ENCODE results near the gene MRPS11.
"Not testable (repeated sequence)": the region's sequence is repeated elsewhere in the genome, so short reads cannot be mapped to it uniquely, and the experiment has no call there.

MRPS11 gene

DNA sequence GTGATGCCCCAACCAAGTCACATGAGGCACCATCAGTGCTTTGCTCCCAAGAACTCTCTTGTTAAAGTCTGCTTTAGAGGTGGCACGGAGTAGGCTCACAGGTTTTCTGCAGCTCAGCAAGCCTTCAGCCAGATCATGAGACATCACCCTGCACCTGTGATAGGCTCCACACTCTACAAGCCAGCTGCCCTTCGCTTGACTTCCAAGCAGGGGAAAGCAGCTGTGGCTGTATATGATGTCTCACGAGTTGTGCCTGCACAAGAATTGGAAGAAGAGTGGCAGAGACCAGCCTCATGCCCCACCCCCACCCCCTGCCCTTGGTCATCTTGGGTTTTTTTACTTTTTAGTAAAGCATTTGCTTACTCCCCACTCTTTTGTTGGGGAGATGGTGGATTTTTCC is 22.5 kb downstream of the MRPS11 start:
- no peak for DNase-seq (ENCODE audit: low read depth)

DNA sequence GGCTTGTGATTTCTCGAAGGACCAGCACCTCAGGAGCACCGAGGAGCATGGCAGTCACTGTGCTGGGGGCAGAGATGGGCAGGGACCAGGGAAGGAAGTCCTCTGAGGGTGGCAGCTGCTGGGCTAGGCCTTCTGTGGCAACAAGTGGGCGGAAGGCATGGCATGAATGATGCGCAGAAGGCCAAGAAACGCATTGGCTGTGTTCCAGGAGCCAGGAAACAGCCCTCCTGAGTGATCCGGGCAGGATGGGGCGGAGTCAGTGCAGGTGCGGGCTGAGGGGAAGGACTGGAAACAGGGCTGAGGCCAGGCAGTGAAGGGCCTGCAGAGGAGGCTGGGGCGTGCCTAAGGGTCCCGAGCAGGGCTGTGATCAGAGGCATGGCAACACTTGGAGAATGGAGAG is 23.6 kb downstream of the MRPS11 start:
- no peak for DNase-seq (ENCODE audit: low read depth)

DNA sequence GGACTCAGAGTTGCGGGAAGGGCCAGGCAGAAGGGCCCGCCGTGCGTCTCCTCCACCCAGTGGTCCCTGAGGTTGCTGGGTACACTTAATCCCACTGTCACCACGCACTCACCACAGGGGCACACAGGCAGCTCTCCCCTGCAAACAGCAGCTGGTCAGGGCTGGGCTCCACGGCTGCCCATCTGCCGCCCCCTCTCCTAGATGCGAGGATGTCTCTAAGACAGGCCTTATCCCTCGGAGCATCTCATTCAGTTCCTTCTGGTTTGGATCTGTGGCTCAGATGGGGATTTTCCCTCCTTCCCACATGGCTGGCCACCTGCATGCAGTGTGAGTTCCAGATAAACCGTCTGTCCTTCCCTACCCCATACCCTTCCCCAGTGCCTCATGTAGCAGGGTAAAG is 26.3 kb downstream of the MRPS11 start:
- no peak for DNase-seq (ENCODE audit: low read depth)

DNA sequence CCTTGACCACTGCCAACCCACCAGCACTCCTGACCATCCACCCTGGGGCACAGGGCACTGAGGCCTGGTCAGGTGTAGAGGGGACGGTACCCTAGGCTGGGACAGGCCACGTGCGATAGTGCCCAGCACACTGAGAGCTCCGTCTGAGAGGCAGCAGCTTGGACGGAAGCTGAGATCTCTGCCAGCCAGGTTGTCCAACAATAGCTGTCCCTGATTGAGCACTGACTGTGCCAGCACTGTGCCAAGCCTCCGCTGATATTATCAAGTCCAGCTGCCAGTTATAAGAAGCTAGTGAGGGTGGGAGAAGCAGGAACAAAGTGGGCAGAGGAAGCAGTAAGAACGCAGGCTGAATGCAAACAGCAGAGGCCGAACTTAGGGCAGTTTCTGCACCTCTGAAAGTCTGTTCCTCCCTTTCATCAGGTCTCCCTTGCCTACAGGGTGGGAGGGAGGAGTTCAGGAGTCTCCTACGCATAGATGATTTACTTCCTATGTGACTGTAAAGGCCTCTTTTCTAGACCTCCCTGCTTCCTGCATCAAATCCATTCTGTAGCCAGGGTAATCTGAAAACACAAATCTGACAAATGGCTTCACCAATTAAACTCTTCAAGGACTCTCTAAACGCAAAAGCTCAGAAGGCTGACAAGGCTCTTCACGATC is 29.7 kb downstream of the MRPS11 start:
- no peak for DNase-seq (ENCODE audit: low read depth)

DNA sequence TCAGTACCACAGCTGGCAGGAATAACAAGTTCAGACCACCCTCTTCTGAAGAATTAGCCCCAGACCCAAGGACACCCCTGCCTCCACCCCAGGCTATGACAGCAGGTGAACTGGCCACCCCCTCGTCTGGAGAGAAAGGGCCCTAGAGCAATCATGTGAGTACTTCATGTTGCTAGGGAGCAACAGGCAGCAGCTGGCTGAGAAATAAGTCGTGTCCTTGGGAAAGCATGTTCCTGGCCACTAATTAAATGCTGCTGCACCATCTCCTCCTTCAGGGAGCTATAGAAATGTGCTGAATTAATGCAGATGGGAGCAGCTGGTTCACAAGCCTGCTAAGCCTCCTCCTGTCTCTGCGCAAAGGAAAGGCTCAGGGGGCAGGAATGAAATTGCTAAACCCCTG is 31.5 kb downstream of the MRPS11 start:
- no peak for DNase-seq (ENCODE audit: low read depth)

DNA sequence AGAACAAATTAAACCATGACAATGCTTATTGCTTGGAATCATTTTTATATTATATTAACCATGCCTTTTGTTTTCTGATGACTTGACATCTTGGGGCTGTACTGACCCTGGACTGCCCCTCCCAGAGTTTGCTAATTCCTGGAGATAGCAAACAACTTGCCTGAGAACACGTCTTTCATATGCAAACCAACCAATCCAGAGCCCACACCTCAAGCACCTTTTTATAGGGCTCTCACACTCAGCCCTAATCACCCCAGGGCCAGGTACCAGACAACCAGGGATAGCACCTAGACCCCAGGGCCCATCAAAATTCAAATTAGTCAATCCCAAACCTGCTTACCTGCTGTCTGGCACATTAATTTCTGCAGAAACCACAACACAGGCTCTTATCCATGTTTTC is 36.9 kb downstream of the MRPS11 start:
- DNase-seq (ENCODE audit: low read depth): no peak

DNA sequence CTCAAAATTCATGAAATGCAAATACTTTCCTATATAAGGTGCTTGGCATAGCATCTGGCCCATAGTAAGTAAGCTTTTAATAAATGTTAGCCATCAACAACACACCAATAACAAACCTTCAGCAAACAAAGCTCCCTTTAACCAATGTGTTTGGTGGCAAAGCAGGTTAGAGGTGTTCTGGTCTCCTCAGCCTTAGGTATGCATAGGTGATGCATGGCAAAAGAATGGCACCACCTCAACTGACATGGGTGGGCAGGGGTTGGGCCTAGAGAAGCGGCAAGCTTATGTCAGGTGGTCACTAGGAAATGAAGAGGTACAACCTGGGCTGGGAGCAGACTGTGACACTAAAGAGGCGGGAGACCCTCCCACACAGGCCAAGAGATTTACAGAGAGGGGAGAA is 38.2 kb downstream of the MRPS11 start:
- DNase-seq (ENCODE audit: low read depth): no peak

DNA sequence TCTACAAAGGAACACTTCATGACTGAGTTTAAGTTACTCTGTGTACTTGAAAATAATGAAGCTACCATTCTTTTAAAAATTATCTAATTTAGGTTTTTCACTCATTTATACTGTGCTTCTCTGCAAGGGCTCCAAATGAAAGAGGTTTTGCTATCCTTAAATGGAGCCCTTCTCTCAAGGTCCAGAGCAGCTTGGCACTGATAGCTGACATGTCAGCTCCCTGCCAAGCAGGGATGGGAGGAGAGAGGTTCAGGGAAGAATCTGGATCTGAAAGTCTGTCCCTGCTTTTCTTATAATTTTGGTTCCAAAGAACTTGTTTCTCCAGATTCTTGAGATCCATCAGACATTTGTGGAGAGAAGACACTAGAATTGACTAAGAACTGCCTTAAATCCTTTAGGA is 39.1 kb downstream of the MRPS11 start:
- DNase-seq (ENCODE audit: low read depth): no peak

DNA sequence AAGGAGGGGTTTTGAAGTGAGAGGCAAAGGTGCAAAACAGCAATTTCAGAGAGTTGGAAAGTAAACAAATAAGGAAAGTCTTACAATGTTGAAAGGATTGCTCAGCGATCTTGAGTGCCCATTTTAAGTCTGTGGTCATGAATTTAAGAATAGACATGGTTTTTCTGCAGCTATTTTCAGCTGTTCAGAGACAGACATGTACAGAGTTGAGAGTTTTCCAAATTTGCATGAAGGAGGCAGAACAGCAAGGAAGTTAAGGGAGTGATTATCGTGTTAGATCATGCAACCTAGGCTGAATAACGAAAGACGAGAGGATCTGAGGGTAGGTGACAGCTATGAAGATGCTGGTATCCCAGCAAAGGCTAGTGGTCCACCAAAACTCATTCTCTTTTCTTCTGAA is 41.8 kb downstream of the MRPS11 start:
- DNase-seq (ENCODE audit: low read depth): no peak

DNA sequence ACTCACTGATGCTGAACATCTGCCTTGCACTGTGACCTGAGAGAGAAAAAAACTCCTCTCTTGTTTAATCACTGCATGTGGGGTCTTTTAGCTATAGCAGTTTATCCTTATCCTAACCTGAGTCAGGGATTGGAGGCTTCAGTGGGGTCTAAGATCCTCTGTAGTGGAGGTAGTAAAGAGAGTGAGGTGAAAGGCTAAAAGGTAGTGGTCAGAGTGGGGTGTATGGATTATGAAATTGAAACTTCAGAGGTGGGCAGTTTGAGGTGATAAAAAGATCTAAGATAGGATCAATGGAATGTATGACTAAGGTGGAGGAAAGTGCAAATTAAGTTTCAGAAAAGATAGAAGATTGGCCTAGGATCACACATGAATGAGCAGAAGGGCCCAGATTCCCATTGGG is 42.5 kb downstream of the MRPS11 start:
- DNase-seq (ENCODE audit: low read depth): no peak

DNA sequence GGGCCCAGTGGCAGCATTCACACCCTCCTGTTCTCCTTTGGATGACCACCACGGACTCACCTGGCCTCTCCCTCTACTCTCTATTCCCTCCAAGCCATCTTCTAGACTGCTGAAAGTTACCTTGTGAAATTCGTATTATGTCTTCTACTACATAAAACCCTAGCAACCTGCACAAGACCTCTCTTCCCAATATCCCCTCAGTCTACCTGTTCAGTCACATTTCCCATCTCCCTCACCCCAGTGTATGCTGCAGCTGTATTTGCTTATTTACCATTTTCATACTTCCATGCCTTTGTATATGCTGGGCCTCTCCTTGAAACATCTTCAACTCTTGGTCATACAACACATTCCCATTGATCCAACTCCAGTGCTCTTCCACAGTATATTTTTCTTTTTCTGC is 43.7 kb downstream of the MRPS11 start:
- DNase-seq (ENCODE audit: low read depth): no peak

DNA sequence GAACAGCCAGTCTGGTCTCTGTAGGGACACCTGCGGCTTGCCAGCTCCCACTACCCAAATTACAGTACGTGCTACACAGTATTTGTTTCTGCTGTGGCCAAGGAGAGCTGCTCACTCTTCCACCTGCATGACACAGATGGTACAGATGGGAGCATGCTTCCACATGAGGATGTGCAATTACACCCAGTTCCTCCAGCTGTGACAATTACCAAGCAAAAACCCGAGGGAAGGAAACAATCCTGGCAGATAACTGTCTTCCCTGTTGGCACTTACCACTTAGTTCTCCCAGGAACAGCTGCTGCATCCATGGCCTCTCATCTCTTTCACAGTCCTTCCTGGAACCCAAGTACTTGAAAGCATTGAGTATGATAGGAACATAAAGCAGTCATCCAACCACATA is 44.6 kb downstream of the MRPS11 start:
- DNase-seq (ENCODE audit: low read depth): no peak

DNA sequence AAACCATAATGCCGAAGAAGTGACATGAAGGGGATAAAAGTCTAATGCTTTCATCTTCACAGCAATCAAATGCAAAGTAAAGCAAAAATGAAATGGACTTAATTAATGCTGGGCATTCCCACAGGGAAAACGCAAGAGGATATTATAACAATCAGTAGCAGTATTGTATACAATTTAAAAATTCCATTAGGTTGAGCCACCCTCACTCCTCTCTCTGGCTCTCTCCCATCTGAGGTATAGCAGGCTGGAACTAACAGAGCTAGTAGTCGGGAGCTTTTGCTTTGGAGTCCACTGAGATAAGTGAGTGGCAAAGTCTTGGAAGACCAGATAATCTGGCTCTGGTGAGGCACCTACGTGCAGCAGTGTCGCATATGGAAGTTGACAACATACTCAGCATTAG is 45.1 kb downstream of the MRPS11 start:
- DNase-seq (ENCODE audit: low read depth): no peak

DNA sequence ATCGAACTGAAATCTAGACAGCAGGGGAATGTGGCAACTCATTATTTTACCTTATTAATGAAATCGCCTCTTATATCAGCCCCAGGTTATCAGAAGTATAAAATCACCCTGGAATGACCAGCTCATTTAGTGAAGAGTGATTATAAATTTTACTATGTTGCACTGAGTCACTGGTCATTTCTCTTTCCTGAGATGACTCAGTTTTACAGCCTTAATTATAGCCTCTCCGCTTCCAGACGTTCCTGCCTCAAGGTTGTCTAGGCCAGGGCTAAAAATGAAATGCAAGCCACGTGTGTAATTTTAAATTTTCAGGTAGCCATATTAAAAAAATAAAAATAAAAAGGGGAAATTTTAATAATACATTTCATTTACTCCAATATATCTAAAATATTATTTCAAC is 45.7 kb downstream of the MRPS11 start:
- no peak for DNase-seq (ENCODE audit: low read depth)

DNA sequence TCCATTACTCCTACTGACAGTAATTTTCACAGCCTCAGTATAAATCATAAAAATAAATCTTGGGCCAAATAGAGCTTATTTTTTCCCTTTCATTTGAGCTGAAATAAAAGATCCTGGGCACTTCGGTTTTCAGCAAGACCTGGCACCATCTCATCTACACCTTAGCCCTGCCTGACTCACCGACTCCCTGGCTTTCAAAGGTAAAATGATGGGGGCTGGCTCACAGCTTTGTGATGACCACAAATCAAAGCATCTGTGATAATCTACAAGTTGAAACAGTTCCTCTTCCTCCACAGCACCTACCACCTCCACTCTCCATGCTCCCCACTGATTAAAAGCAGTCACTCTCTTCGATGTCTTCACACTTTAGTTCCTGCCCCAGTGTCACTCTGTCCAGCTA is 51.4 kb downstream of the MRPS11 start:
- DNase-seq (ENCODE audit: low read depth): no peak

DNA sequence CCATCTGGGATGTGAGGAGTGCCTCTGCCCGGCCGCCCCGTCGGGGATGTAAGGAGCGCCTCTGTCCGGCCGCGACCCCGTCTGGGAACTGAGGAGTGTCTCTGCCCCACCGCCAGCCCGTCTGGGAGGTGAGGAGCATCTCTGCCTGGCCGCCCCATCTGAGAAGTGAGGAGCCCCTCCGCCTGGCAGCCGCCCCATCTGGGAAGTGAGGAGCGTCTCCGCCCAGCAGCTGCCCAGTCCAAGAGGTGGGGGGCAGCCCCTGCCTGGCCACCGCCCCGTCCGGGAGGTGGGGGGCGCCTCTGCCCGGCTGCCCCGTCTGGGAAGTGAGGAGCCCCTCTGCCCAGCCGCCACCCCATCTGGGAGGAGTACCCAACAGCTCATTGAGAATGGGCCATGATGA is 56.6 kb downstream of the MRPS11 start:
- not testable (repeated sequence) for DNase-seq (ENCODE audit: low read depth)

DNA sequence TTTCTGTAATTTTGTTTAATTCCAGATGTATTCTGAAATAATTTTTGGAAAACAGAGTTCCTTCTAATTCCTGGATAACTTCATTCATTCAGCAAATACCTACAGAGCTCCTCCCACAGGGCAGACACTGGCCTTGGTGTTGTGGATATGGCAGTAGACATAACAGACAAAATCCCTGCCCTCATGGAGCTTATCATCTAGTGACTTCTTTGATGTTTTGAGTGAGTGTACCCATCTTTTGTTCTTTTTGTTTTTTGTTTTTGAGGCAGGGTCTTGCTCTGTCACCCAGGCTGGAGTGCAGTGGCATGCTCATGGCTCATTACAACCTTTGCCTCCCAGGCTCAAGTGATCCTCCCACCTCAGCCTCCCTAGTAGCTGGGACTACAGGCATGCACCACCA is 57.9 kb downstream of the MRPS11 start:
- no peak for DNase-seq (ENCODE audit: low read depth)

DNA sequence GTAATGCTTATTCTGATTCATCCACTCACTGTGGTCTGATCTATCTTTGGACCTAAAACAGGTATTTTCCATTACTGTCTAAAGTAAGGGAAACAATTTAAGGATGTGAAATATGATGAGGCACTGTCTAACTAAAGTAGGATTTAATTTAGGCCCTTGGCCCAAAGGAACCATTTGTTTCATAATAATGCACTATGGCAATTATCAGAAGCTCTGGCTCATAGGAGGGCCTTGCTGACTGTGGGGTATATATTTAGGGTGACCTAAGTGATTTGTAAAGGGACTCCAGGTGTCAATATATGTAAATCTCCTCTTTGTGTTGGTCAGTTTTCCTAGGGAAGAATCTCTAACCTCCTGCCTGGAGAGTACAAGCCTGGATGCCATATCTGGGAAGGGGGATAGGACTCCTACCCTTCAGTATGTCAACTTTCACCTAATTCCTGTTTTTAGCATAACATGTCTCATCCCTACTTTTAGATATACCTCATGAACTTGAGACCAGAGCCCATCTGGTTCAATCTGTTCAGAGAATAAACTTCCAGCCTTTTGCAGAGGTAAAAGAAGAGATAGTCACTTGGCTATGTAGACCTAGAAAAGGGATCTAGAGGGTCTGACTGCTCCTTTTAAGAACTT is 58.9 kb downstream of the MRPS11 start:
- DNase-seq (ENCODE audit: low read depth): no peak

DNA sequence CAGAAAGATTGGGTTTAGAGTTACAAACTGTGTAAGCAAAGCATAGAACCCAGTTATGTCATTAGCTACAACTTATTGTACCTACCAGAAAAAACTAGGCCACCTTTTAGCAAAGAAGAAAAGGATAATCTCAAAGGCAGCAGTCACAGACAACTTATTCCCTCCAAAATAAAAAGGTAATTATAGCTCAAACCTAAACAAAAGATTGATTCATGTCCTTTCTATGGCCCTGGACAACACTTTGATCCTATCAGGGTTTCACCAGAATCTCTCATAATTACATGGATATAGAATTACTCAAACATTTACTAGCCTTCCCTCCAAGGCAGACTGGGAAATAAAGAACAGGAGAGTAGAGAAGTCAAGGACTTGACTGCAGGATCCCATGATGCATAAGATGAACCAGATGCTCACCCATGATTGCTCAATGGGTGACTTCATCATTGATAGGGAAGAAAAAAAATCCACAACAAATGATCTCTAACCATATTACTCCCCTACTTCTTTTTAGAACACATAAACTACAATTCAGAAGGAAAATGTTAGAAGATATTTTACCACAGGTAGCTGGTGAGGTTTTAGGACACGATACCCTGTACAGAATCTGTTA is 61.6 kb downstream of the MRPS11 start:
- no peak for DNase-seq (ENCODE audit: low read depth)

Measured in activated T-helper 1 cell treated with Interleukin-2 at 50 U/mL for 16 hours (primary cell).